HepG2 (cell line): ENCODE results near the gene PUDP. TPM values are rescaled to one million over a fixed set of nuclear protein-coding genes. Genes with fewer than 3 reads are reported as not detected.

ENCODE experiments used
- ATAC-seq: fragments of 200-7000 bp; cut with Tn5 transposase; 3 replicates; pipeline ENCODE4 v1.9.1; 2020; ENCODE audit warnings: mild to moderate bottlenecking, moderate library complexity
- BruUV-seq: library from RNA; stranded (reverse); fragments of 400-500 nt; replicated peaks from 2 replicates; lab custom pipeline; 2021; lab: Mats Ljungman, UMichigan
- CTCF ChIA-PET: fragments of 300-600 bp; formaldehyde crosslinking; extraction: SDS; loops from one replicate; lab custom pipeline; 2021; ENCODE audit warnings: low total read pairs, inconsistent platforms, low intra/inter-chr PET ratio; lab: Yijun Ruan, JAX
- POLR2A ChIA-PET: fragments of 350-600 bp; sonication (Branson Sonifier 250); formaldehyde crosslinking; loops from one replicate; lab custom pipeline; 2020; ENCODE audit warnings: antibody characterized with exemption, inconsistent platforms; lab: Yijun Ruan, JAX
- DNase-seq: peaks from one replicate; pipeline ENCODE4 v3.0.0-alpha.2; 2015; ENCODE audit warnings: low spot score
- FAIRE-seq: peaks from 3 replicates; lab custom pipeline; 2011; peaks lifted over from hg19 to GRCh38; lab: Jason Lieb, UNC
- H2AFZ ChIP-seq: one replicate; pipeline ENCODE4 v1.6.1; 2011; ENCODE audit warnings: low read length, inconsistent platforms
- H3K27ac ChIP-seq: fragments of 300-600 bp; 3 replicates; pipeline ENCODE4 v1.8.0; 2011; ENCODE audit warnings: mixed run types, mild to moderate bottlenecking, mixed read lengths, low read length, inconsistent platforms; ENCODE audit not compliant: insufficient read depth; ENCODE audit errors: extremely low read length
- H3K27me3 ChIP-seq, 2 experiments: fragments of 200-600 bp in 1 of 2; 2 replicates in 1 of 2; 3 replicates in 1 of 2; pipeline versions ENCODE4 v1.6.0 to v1.8.0; 2011; ENCODE audit warnings: low read length in 2 of 2, mild to moderate bottlenecking in 2 of 2, moderate library complexity in 2 of 2, inconsistent platforms in 1 of 2; ENCODE audit not compliant: insufficient read depth in 2 of 2, control insufficient read depth in 1 of 2
- H3K36me3 ChIP-seq, 2 experiments: fragments of 200-600 bp in 1 of 2; replicated peaks in 1 of 2; 2 replicates in 1 of 2; 3 replicates in 1 of 2; pipeline versions ENCODE4 v1.5.1 to v1.8.0; 2011; ENCODE audit warnings: low read length in 2 of 2, inconsistent platforms in 1 of 2; ENCODE audit not compliant: insufficient read depth in 2 of 2, control insufficient read depth in 1 of 2
- H3K4me1 ChIP-seq: 2 replicates; pipeline ENCODE4 v1.5.1; 2012; ENCODE audit warnings: low read length, inconsistent platforms; ENCODE audit not compliant: insufficient read depth
- H3K4me2 ChIP-seq: 2 replicates; pipeline ENCODE4 v1.6.0; 2011; ENCODE audit warnings: low read depth, low read length, inconsistent platforms
- H3K4me3 ChIP-seq, 3 experiments: fragments of 200-600 bp in 1 of 3; sonication (generic), shearing (Covaris generic) in 1 of 3; replicated peaks in 1 of 3; 2 replicates each; pipeline ENCODE4 v1.5.1; 2011 to 2016; ENCODE audit warnings: low read length in 3 of 3, inconsistent platforms in 2 of 3, low read depth in 2 of 3, mild to moderate bottlenecking in 2 of 3, control low read depth in 1 of 3, mixed read lengths in 1 of 3; ENCODE audit not compliant: insufficient read depth in 1 of 3
- H3K79me2 ChIP-seq: one replicate; pipeline ENCODE4 v1.6.1; 2011; ENCODE audit warnings: low read length, inconsistent platforms; ENCODE audit not compliant: insufficient read depth
- H3K9ac ChIP-seq: 2 replicates; pipeline ENCODE4 v1.6.0; 2011; ENCODE audit warnings: mild to moderate bottlenecking, low read depth, low read length, inconsistent platforms; ENCODE audit not compliant: insufficient read depth
- H3K9me3 ChIP-seq: 2 replicates; pipeline ENCODE4 v1.5.1; 2012; ENCODE audit warnings: mild to moderate bottlenecking, low read length
- H4K20me1 ChIP-seq: 2 replicates; pipeline ENCODE4 v1.6.0; 2011; ENCODE audit warnings: inconsistent platforms, mild to moderate bottlenecking, low read length, moderate library complexity; ENCODE audit not compliant: insufficient read depth
- CSRNP2 ChIP-seq: sonication (generic); formaldehyde crosslinking; conservative IDR thresholded peaks from 2 replicates; pipeline ENCODE4 v1.8.0; 2022; ENCODE audit warnings: low read depth, missing genetic modification reagents
- DPF2 ChIP-seq: sonication (generic); formaldehyde crosslinking; IDR thresholded peaks from 2 replicates; pipeline ENCODE4 v1.4.0; 2020; ENCODE audit warnings: mild to moderate bottlenecking, low read depth, missing genetic modification reagents, borderline replicate concordance
- FOXA3 ChIP-seq: IDR thresholded peaks from 2 replicates; pipeline ENCODE4 v1.6.1; 2016; ENCODE audit warnings: missing genetic modification reagents, missing compliant biosample characterization
- GZF1 ChIP-seq: sonication (generic); formaldehyde crosslinking; IDR thresholded peaks from 2 replicates; pipeline ENCODE4 v1.5.1; 2020; ENCODE audit warnings: mild to moderate bottlenecking, missing genetic modification reagents
- HDAC1 ChIP-seq: sonication (generic); formaldehyde crosslinking; IDR thresholded peaks from 2 replicates; pipeline ENCODE4 v1.5.1; 2020; ENCODE audit warnings: mild to moderate bottlenecking, missing genetic modification reagents
- NFATC3 ChIP-seq: sonication (generic); formaldehyde crosslinking; IDR thresholded peaks from 2 replicates; pipeline ENCODE4 v1.5.1; 2020; ENCODE audit warnings: mild to moderate bottlenecking, missing genetic modification reagents
- PHF8 ChIP-seq: sonication (generic); formaldehyde crosslinking; IDR thresholded peaks from 2 replicates; pipeline ENCODE4 v1.5.0; 2020; ENCODE audit warnings: missing genetic modification reagents
- ZNF646 ChIP-seq: sonication (generic); formaldehyde crosslinking; IDR thresholded peaks from 2 replicates; pipeline ENCODE4 v1.9.0; 2021; ENCODE audit warnings: mild to moderate bottlenecking, missing genetic modification reagents
- ZNF687 ChIP-seq: sonication (generic); formaldehyde crosslinking; IDR thresholded peaks from 2 replicates; pipeline ENCODE4 v1.5.1; 2020; ENCODE audit warnings: mild to moderate bottlenecking, missing genetic modification reagents, moderate library complexity
- ZSCAN29 ChIP-seq: sonication (generic); formaldehyde crosslinking; conservative IDR thresholded peaks from 2 replicates; pipeline ENCODE4 v1.4.0; 2020; ENCODE audit warnings: mild to moderate bottlenecking, missing genetic modification reagents
- WGBS: methylation state at CpG from one replicate; pipeline ENCODE4 v1.1.6; 2017; ENCODE audit warnings: low lambda C conversion rate; 5-methylcytosine and 5-hydroxymethylcytosine counted together
- in situ Hi-C: cut with HindIII; loops from 2 replicates; pipeline ENCODE4 v1.10.0; 2017; ENCODE audit warnings: low pct_unique_long_range_greater_than_20kb; ENCODE audit not compliant: extremely low pct_ligation_motif_present
- intact Hi-C: fragments of 100-400 bp; cut with micrococcal nuclease; formaldehyde crosslinking; loops from one replicate; pipeline ENCODE4 v1.10.0; 2022; ENCODE audit not compliant: unreplicated experiment
- polyA plus RNA-seq, 8 experiments: library from polyadenylated mRNA; depleted of rRNA in 3 of 8; stranded (reverse) in 7 of 8; unstranded in 1 of 8; fragments of >200 nt; fragmentation: Illumina TruSeq in 4 of 8; extraction: Trizol in 4 of 8; gene quantifications; 2 replicates each; pipeline versions ENCODE4 v1.2.1 to v1.2.3, GENCODE V29; 2011 to 2016; ENCODE audit warnings: low read depth in 4 of 8, missing spikeins in 1 of 8, mixed read lengths in 1 of 8; ENCODE audit not compliant: insufficient read depth in 1 of 8
- total RNA-seq, 5 experiments: library from RNA; depleted of rRNA; stranded (reverse); fragments of >200 nt; fragmentation: Illumina TruSeq; extraction: Trizol; gene quantifications; 2 replicates each; pipeline ENCODE4 v1.2.3, GENCODE V29; 2016; ENCODE audit warnings: low read depth in 1 of 5

PUDP gene
- total and polyA plus RNA-seq, 2 of the 13 experiments (the other 11 are each of a cell fraction or from before 2014, with no cell fraction given) = 7.5 to 23.5 TPM

GRCh38 chrX:7149411-7149810 is 1.5 kb upstream of the PUDP start (continued):
- TF ChIP-seq ZNF646 (CRISPR knock-in tag) = no peak
- no peak for TF ChIP-seq NFATC3 (CRISPR knock-in tag)
- TF ChIP-seq, all 625 proteins: peak for 0

GRCh38 chrX:7147413-7147977 is 458 bp downstream of the PUDP start, which contains the start of gene STS:
Gene STS (plus strand): TSS chrX:7147712. CDS start chrX:7253200, 105,488 bp downstream.
- Histone ChIP-seq H3K9me3 (no peaks in the 10 kb centered on the region), H3K27me3 (no peaks in the 10 kb centered on the region; a peak in 1 of 5 replicates), H3K9ac (peak within 1 kb of the TSS; percentile 71), H3K79me2 (peaks cover 4% of the 10 kb centered on the region), H2AFZ (peak within 1 kb of the TSS; percentile 85), H3K4me1 (peaks cover 19% of the 10 kb centered on the region), H3K36me3 (no peaks in the 10 kb centered on the region), H3K27ac (peak within 1 kb of the TSS; percentile 66), H3K4me2 (peak within 1 kb of the TSS; percentile 80), H3K4me3 (peak within 1 kb of the TSS; percentile 73 to 83 (median 79)), H4K20me1 (no peaks in the 10 kb centered on the region)
- WGBS = no CpG with 5 or more reads among the region's 61 CpGs
- FAIRE-seq (no peak), DNase-seq (no peak), ATAC-seq (peak; percentile 76)
- CTCF ChIA-PET = no interaction called here
- in situ Hi-C loops (no loop called here), intact Hi-C loops (no loop called here)
- no TSS peak for BruUV-seq
- POLR2A ChIA-PET = interaction anchor here (0.7 kb wide), 1 partner anchor 353 kb away, joined by 4 read pairs; no protein-coding TSS in a partner anchor
- TF ChIP-seq ZSCAN29 = 0 out of 2 replicates have a peak, but pooled peaks have one; percentile 31
- TF ChIP-seq CSRNP2 = no peak
- no peak for TF ChIP-seq DPF2 (CRISPR knock-in tag)
- TF ChIP-seq ZNF687 (CRISPR knock-in tag) = peak; percentile 9; the same call in 1 of the 2 replicates
- TF ChIP-seq HDAC1 (CRISPR knock-in tag) = 0 out of 2 replicates have a peak, but pooled peaks have one; percentile 5
- peak; percentile 2; the same call in 1 of the 2 replicates for TF ChIP-seq PHF8 (CRISPR knock-in tag)
- TF ChIP-seq GZF1 (CRISPR knock-in tag) = no peak
- no peak for TF ChIP-seq FOXA3 (CRISPR knock-in tag)
